Measurements from ENCODE around the gene CARM1. TPM values are rescaled to one million over a fixed set of nuclear protein-coding genes. Genes with fewer than 3 reads are reported as not detected.

The CARM1 gene
- total and polyA plus RNA-seq, 2 of the 13 experiments (the other 11 are each of a cell fraction or from before 2014, with no cell fraction given) = 27.6 to 55.8 TPM

DNA sequence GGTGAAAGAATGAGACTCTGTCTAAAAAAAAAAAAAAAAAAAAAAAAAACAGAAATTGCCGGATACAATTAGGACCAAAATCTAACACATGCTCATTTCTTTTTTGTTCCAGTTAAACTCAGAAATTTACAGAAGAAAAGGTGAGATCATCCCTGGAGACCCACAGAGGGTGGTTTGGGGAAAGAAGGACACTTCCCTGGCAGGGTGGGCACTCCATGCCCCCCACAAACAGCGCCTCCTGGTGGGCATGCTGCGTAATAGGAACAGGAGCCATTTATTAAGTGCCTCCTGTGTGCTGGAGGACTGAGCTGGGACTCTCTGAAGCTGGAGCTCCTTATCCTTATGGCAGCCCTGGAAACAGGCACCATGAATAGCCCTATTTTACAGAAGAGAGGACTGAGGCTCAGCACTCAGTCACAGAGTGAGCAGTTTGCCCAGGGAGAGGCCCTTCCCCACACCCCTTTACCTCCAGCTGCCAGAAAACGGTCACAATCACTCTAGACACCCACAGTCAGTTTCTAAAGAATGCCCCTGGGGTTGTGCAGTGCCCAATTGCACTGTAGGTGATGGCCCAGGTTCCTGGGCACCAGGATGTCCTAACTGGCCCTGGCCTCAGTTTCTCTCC, 13.0 kb upstream of the CARM1 start (continued):
- TF ChIP-seq YY1 (IDR thresholded peaks at IDR 0.05; ENCODE audit: insufficient read depth, insufficient replicate concordance, low read depth, low read length) (peak; percentile 35), RBFOX2 (IDR thresholded peaks at IDR 0.05; ENCODE audit: low read depth, low read length) (no peak), TBP (CRISPR knock-in tag; IDR thresholded peaks at IDR 0.05) (no peak), SMARCE1 (IDR thresholded peaks at IDR 0.05; ENCODE audit: borderline replicate concordance) (no peak), TEAD3 (CRISPR knock-in tag; optimal IDR thresholded peaks at IDR 0.05; ENCODE audit: borderline replicate concordance) (peak; percentile 50), HCFC1 (IDR thresholded peaks at IDR 0.05; ENCODE audit: low read depth, low read length) (no peak)

DNA sequence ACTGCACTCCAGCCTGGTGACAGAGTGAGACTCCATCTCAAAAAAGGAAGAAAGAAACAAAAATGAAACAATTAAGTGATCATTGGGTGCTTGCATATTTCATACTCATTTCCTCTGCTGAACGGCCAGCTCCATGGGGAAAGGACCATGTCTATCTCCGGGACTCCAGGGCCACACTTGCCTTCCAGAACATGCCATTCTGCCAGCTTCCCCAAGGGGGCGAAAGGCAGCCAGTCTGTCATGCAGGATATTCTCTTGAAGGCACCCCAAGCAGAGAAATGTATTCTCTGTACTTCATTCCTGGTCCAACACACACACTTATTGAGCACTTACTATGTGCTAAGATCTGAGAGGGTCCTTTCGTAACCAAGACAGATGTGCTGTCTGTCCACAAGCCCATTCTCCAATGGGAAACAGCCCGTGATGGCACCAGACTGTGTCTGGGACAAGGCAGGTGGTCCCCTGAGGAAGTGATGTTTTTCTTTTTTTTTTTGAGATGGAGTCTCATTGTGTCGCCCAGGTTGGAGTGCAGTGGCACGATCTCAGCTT, 10.2 kb upstream of the CARM1 start:
- Histone ChIP-seq H3K4me2 (ENCODE audit: low read depth, low read length) (no peak overlapping the region), H3K9me3 (ENCODE audit: low read length) (no peaks in the 10 kb centered on the region), H3K27me3 (ENCODE audit: control insufficient read depth in 1 of 2, insufficient read depth in 2 of 2, low read length in 2 of 2) (no peaks in the 10 kb centered on the region), H3K4me1 (ENCODE audit: insufficient read depth, low read length) (peaks cover 33% of the 10 kb centered on the region), H2AFZ (ENCODE audit: low read length) (no peak overlapping the region), H3K79me2 (ENCODE audit: insufficient read depth, low read length) (no peaks in the 10 kb centered on the region), H4K20me1 (ENCODE audit: insufficient read depth, low read length) (no peaks in the 10 kb centered on the region), H3K27ac (ENCODE audit: extremely low read length, insufficient read depth, low read length) (no peak overlapping the region), H3K9ac (ENCODE audit: insufficient read depth, low read depth, low read length) (no peak overlapping the region), H3K4me3 (replicated peaks in 1 of 3; ENCODE audit: insufficient read depth in 1 of 3, low read depth in 2 of 3, low read length in 3 of 3) (no peak overlapping the region), H3K36me3 (replicated peaks in 1 of 2; ENCODE audit: control insufficient read depth in 1 of 2, insufficient read depth in 2 of 2, low read length in 2 of 2) (no peaks in the 10 kb centered on the region)
- ChIA-PET CTCF (ENCODE audit: low intra/inter-chr PET ratio, low total read pairs) (interaction anchor here (1.2 kb wide), 1 partner anchor 25 kb away, joined by 3 read pairs; the partner anchor contains the start of gene TMED1), POLR2A (interaction anchor here (1.8 to 6.1 kb wide), 2 partner anchors 25 to 144 kb away, joined by 6 to 41 read pairs; partner anchors contain the start of gene TMED1)
- FAIRE-seq = no peak
- intact Hi-C loops (cut with micrococcal nuclease; ENCODE audit: unreplicated experiment) = no loop called here
- in situ Hi-C loops (cut with HindIII; ENCODE audit: extremely low pct_ligation_motif_present, low pct_unique_long_range_greater_than_20kb) = no loop called here
- peak; percentile 54 for DNase-seq (ENCODE audit: low spot score)
- peak; percentile 65 for ATAC-seq
- BruUV-seq (replicated peaks) = no TSS peak
- 26% methylated on average over 7 of the region's 7 CpGs for WGBS (ENCODE audit: low lambda C conversion rate)
- peak; percentile 15; the same call in 1 of the 2 replicates for TF ChIP-seq STAG1 (CRISPR knock-in tag; IDR thresholded peaks at IDR 0.05)
- no peak for TF ChIP-seq MED13 (CRISPR knock-in tag; IDR thresholded peaks at IDR 0.05)
- TF ChIP-seq, protein P1, sequence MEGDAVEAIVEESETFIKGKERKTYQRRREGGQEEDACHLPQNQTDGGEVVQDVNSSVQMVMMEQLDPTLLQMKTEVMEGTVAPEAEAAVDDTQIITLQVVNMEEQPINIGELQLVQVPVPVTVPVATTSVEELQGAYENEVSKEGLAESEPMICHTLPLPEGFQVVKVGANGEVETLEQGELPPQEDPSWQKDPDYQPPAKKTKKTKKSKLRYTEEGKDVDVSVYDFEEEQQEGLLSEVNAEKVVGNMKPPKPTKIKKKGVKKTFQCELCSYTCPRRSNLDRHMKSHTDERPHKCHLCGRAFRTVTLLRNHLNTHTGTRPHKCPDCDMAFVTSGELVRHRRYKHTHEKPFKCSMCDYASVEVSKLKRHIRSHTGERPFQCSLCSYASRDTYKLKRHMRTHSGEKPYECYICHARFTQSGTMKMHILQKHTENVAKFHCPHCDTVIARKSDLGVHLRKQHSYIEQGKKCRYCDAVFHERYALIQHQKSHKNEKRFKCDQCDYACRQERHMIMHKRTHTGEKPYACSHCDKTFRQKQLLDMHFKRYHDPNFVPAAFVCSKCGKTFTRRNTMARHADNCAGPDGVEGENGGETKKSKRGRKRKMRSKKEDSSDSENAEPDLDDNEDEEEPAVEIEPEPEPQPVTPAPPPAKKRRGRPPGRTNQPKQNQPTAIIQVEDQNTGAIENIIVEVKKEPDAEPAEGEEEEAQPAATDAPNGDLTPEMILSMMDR (CRISPR knock-in tag; IDR thresholded peaks at IDR 0.05) = peak; percentile 62
